ENCODE data around the gene EPHB4.

EPHB4 gene

GRCh38 chr7:100781255-100781654, 46.1 kb downstream of the EPHB4 start:
- Histone ChIP-seq H3K4me1 (ENCODE audit: low read depth, poor library complexity, severe bottlenecking) (no peaks in the 10 kb centered on the region), H3K79me2 (ENCODE audit: insufficient read depth, low read depth) (no peaks in the 10 kb centered on the region), H3K36me3 (ENCODE audit: insufficient read depth) (no peaks in the 10 kb centered on the region), H3K4me3 (IDR thresholded peaks at IDR 0.05; ENCODE audit: insufficient read depth, low read depth, low read length) (no peak overlapping the region), H4K20me1 (ENCODE audit: insufficient read depth) (no peaks in the 10 kb centered on the region), H3K9ac (no peak overlapping the region), H2AFZ (ENCODE audit: low read depth) (no peak overlapping the region), H3K27me3 (ENCODE audit: insufficient read depth, low read depth) (peaks cover 69% of the 10 kb centered on the region), H3K4me2 (no peak overlapping the region), H3K27ac (no peak overlapping the region)
- no peak for TF ChIP-seq CTCF (conservative IDR thresholded peaks at IDR 0.05; ENCODE audit: low read depth, low read length)

GRCh38 chr7:100779359-100779758, 48.0 kb downstream of the EPHB4 start:
- TF ChIP-seq CTCF (conservative IDR thresholded peaks at IDR 0.05; ENCODE audit: low read depth, low read length): no peak
- Histone ChIP-seq H3K4me1 (ENCODE audit: low read depth, poor library complexity, severe bottlenecking) (no peaks in the 10 kb centered on the region), H3K27me3 (ENCODE audit: insufficient read depth, low read depth) (peaks cover 75% of the 10 kb centered on the region), H3K4me2 (no peak overlapping the region), H3K4me3 (IDR thresholded peaks at IDR 0.05; ENCODE audit: insufficient read depth, low read depth, low read length) (no peak overlapping the region), H3K27ac (no peak overlapping the region), H3K36me3 (ENCODE audit: insufficient read depth) (no peaks in the 10 kb centered on the region), H2AFZ (ENCODE audit: low read depth) (no peak overlapping the region), H3K9ac (no peak overlapping the region), H3K79me2 (ENCODE audit: insufficient read depth, low read depth) (no peaks in the 10 kb centered on the region), H4K20me1 (ENCODE audit: insufficient read depth) (no peaks in the 10 kb centered on the region)

GRCh38 chr7:100778061-100778621, 49.2 kb downstream of the EPHB4 start:
- Histone ChIP-seq H3K4me3 (IDR thresholded peaks at IDR 0.05; ENCODE audit: insufficient read depth, low read depth, low read length) (no peak overlapping the region), H2AFZ (ENCODE audit: low read depth) (no peak overlapping the region)
- no peak for TF ChIP-seq CTCF (conservative IDR thresholded peaks at IDR 0.05; ENCODE audit: low read depth, low read length)

GRCh38 chr7:100773491-100773890, 53.8 kb downstream of the EPHB4 start:
- no peak overlapping the region for H3K9ac ChIP-seq
- peaks cover 88% of the 10 kb centered on the region for H3K27me3 ChIP-seq (ENCODE audit: insufficient read depth, low read depth)
- no peak overlapping the region for H2AFZ ChIP-seq (ENCODE audit: low read depth)
- TF ChIP-seq CTCF (conservative IDR thresholded peaks at IDR 0.05; ENCODE audit: low read depth, low read length): no peak
- H3K27ac ChIP-seq: no peak overlapping the region
- no peaks in the 10 kb centered on the region for H4K20me1 ChIP-seq (ENCODE audit: insufficient read depth)
- no peaks in the 10 kb centered on the region for H3K4me1 ChIP-seq (ENCODE audit: low read depth, poor library complexity, severe bottlenecking)
- H3K4me2 ChIP-seq: no peak overlapping the region
- H3K36me3 ChIP-seq (ENCODE audit: insufficient read depth): no peaks in the 10 kb centered on the region
- H3K4me3 ChIP-seq (IDR thresholded peaks at IDR 0.05; ENCODE audit: insufficient read depth, low read depth, low read length): no peak overlapping the region
- no peaks in the 10 kb centered on the region for H3K79me2 ChIP-seq (ENCODE audit: insufficient read depth, low read depth)

More at GRCh38 chr7:100778061-100778621, 49.2 kb downstream of the EPHB4 start:
- Histone ChIP-seq H3K27me3 (ENCODE audit: insufficient read depth, low read depth) (peaks cover 85% of the 10 kb centered on the region), H3K27ac (no peak overlapping the region), H4K20me1 (ENCODE audit: insufficient read depth) (no peaks in the 10 kb centered on the region), H3K9ac (no peak overlapping the region), H3K79me2 (ENCODE audit: insufficient read depth, low read depth) (no peaks in the 10 kb centered on the region), H3K36me3 (ENCODE audit: insufficient read depth) (no peaks in the 10 kb centered on the region), H3K4me1 (ENCODE audit: low read depth, poor library complexity, severe bottlenecking) (no peaks in the 10 kb centered on the region), H3K4me2 (no peak overlapping the region)

All from KMS-11 (cell line).